Stimulated activated naive CD4-positive, alpha-beta T cell (primary cell): ENCODE data around the gene CUBN.

ENCODE experiments used
- DNase-seq, 6 experiments: peaks; one replicate each; lab custom pipeline; 2025; lab: John Stamatoyannopoulos, UW

The CUBN gene

DNA sequence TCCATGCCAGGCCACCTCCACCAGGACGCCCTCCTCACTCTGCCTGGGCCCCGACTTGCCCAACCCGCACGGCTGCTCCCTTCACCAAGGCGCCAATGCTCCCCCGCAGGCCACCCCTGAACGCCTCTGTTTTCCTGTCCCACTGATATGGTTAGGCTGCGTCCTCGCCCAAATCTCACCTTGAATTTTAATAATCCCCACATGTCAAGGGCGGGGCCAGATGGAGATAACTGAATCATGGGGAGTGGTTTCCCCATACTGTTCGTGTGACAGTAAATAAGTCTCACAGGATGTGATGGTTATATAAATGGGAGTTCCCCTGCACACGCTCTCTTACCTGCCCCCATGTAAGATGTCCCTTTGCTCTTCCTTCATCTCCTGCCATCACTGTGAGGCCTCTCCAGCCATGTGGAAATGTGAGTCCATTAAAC lies 342.2 kb downstream of the CUBN start:
- peak; percentile 7 to 71 (median 16) for DNase-seq

DNA sequence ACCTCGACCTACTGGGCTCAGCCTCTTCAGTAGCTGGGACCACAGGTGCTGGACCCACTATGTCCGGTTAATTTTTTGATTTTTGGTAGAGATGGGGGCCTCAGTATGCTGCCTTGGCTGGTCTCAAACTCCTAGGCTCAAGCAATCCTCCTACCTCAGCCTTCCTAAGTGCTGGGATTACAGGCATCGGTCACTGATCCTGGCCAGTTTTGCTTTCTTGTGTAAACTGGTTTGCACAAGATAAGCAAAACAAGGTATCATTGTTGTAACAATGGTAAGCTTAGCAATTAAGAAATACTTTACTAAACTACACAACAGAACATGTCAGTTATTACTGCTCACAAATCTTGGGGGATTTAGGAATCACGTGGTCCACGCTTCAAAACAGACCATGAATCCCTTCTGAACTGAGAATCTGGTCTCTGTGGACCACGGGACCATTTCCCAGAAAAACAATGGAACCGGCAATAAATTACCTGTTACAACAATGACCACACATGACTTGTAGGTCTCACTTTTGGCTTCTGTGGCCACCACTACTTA lies 349.2 kb downstream of the CUBN start:
- no peak for DNase-seq

DNA sequence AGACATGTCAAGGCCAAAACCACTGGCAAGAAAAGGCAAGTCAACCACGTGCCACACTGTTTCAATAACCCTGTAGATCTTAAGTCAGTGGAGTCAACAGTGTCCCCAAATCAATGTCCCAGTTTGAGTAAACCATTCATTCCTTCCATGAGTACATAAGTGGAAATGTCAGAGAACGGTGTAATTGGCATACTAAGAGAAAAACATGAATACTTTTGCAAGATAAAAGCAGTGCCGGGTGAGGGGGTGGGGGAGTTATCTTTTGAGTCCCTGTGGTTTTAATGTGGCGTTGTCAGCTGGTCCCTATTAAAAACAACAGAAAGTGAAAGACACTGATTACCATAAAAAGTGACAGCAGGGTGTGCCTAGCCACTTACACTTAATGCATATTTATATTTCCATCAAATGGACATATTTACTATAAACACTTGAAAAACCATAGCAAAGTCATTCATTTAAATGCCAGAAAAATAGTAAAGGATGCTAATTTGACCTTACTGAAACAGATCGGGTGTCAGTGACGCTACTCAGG lies 350.2 kb downstream of the CUBN start:
- peak in 3 of 6 experiments; percentile 11 to 17 (median 13) for DNase-seq

DNA sequence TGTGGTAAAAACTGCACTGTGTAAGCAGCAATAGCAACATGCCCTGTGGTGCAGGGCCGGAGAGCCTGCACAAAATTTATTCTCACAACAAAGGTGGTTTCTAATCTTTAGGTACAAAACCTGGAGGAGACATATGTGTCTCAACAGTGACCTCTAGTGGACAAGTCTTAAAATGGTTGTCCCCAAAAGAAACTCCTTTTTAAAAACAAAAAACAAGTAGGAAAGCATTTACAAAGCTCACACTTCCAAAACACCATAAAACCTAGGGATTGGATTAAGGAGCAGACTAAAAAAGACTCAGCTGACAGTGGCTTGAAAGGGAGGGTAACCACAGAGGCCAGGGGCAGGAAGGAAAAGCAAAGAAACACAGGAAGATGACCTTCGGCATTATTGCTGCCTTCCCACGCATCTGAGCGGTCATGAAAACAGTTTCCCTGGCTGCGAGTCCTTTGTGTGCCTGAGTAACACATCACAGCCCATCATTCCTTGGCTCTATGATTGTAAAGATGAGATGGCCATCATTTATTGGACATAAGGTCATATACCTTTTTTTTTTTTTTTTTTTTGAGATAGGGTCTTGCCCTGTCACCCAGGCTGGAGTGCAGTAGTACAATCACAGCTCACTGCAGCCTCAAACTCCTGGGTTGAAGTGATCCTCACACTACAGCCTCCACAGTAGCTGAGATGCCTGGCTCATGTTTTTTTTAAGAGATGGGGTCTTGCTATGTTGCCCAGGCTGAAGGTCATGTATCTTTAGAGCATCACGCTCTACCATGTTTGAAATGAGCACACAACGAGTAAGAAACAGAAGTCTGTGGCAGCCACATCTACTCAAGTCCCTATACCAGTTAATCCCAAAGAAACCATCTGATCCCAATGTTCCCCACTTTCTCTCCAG lies 351.9 kb downstream of the CUBN start:
- DNase-seq: peak in 3 of 6 experiments; percentile 35 to 59 (median 58)

DNA sequence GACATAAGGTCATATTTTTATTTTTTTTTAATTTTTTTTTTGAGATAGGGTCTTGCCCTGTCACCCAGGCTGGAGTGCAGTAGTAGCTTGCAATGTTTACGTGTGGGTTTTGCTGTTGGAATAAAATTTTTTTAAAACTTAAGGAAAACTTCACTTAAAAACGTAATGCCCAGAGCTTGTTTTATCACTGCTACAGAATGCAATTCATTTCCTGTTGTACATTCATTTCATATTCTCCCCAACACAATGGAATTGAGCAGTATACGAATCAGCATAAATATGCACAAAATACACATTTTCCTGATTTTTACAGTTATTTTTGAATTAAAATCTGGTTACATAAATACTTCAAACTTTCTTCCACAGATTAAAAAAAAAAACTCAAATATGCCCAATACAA lies 352.7 kb downstream of the CUBN start:
- DNase-seq: no peak
